K562 (cell line): ENCODE data around the gene BTAF1. TPM values are rescaled to one million over a fixed set of nuclear protein-coding genes. Genes with fewer than 3 reads are reported as not detected.
"Not testable (repeated sequence)": the region's sequence is repeated elsewhere in the genome, so short reads cannot be mapped to it uniquely, and the experiment has no call there.

ENCODE experiments used
- ATAC-seq: fragments of 200-7000 bp; cut with Tn5 transposase; 3 replicates; pipeline ENCODE4 v1.9.1; 2020; ENCODE audit warnings: moderate library complexity
- BruUV-seq: library from RNA; stranded (reverse); fragments of 400-500 nt; replicated peaks from 2 replicates; lab custom pipeline; 2021; lab: Mats Ljungman, UMichigan
- CTCF ChIA-PET: fragments of 300-600 bp; formaldehyde crosslinking; extraction: SDS; loops from one replicate; lab custom pipeline; 2021; ENCODE audit warnings: low intra/inter-chr PET ratio; lab: Yijun Ruan, JAX
- POLR2A ChIA-PET: fragments of 300-600, 350-650 bp; sonication (Branson Sonifier 250); formaldehyde crosslinking; extraction: SDS; loops from one replicate; lab custom pipeline; 2021; ENCODE audit warnings: antibody characterized with exemption, inconsistent platforms; lab: Yijun Ruan, JAX
- DNase-seq, 4 experiments: peaks; one replicate each; pipeline versions ENCODE4 v3.0.0 to v3.0.0-alpha.2; 2011 to 2018; ENCODE audit warnings: low spot score in 3 of 4, mixed read lengths in 3 of 4; ENCODE audit errors: extremely low read depth in 1 of 4
- FAIRE-seq: peaks from 2 replicates; lab custom pipeline; 2011; peaks lifted over from hg19 to GRCh38; lab: Jason Lieb, UNC
- H2AFZ ChIP-seq: 2 replicates; pipeline ENCODE4 v1.6.0; 2011; ENCODE audit warnings: low read depth, low read length, control low read depth, inconsistent platforms
- H3K27ac ChIP-seq: fragments of 200-600 bp; 3 replicates; pipeline ENCODE4 v1.8.0; 2011; ENCODE audit warnings: low read depth, mild to moderate bottlenecking, control low read depth, inconsistent platforms, low read length, moderate library complexity, mixed read lengths; ENCODE audit errors: extremely low read depth
- H3K27me3 ChIP-seq, 2 experiments: fragments of 300-600 bp in 1 of 2; 2 replicates in 1 of 2; 3 replicates in 1 of 2; pipeline versions ENCODE4 v1.6.0 to v1.8.0; 2011; ENCODE audit warnings: inconsistent platforms in 2 of 2, low read length in 2 of 2, mild to moderate bottlenecking in 1 of 2, mixed read lengths in 1 of 2, moderate library complexity in 1 of 2; ENCODE audit not compliant: control insufficient read depth in 2 of 2, insufficient read depth in 2 of 2
- H3K36me3 ChIP-seq: fragments of 300-600 bp; 3 replicates; pipeline ENCODE4 v1.8.0; 2011; ENCODE audit warnings: mild to moderate bottlenecking, low read length, inconsistent platforms; ENCODE audit not compliant: control insufficient read depth, insufficient read depth
- H3K4me1 ChIP-seq, 2 experiments: fragments of 200-600 bp in 1 of 2; replicated peaks in 1 of 2; 2 replicates in 1 of 2; 3 replicates in 1 of 2; pipeline versions ENCODE4 v1.5.1 to v1.8.0; 2011; ENCODE audit warnings: inconsistent platforms in 2 of 2, low read length in 2 of 2, mild to moderate bottlenecking in 1 of 2, mixed read lengths in 1 of 2, moderate library complexity in 1 of 2; ENCODE audit not compliant: control insufficient read depth in 2 of 2, insufficient read depth in 2 of 2
- H3K4me2 ChIP-seq: 2 replicates; pipeline ENCODE4 v1.6.1; 2011; ENCODE audit warnings: low read length, control low read depth, inconsistent platforms, mixed read lengths; ENCODE audit not compliant: insufficient read depth
- H3K4me3 ChIP-seq: fragments of 200-600 bp; sonication (generic), shearing (Covaris generic); 2 replicates; pipeline ENCODE4 v1.5.1; 2016; ENCODE audit warnings: control low read depth, inconsistent platforms
- H3K79me2 ChIP-seq: fragments of 200-600 bp; 3 replicates; pipeline ENCODE4 v1.8.0; 2011; ENCODE audit warnings: low read length, inconsistent platforms; ENCODE audit not compliant: control insufficient read depth, insufficient read depth
- H3K9ac ChIP-seq, 2 experiments: 2 replicates each; pipeline versions ENCODE4 v1.6.0 to v1.6.1; 2011; ENCODE audit warnings: low read depth in 2 of 2, low read length in 2 of 2, control low read depth in 1 of 2, inconsistent platforms in 1 of 2, mild to moderate bottlenecking in 1 of 2, mixed read lengths in 1 of 2; ENCODE audit not compliant: insufficient read depth in 1 of 2
- H3K9me1 ChIP-seq: one replicate; pipeline ENCODE4 v1.6.0; 2011; ENCODE audit warnings: inconsistent platforms, mild to moderate bottlenecking, low read length, moderate library complexity; ENCODE audit not compliant: control insufficient read depth, insufficient read depth
- H3K9me3 ChIP-seq: replicated peaks from 2 replicates; pipeline ENCODE4 v1.5.1; 2011; ENCODE audit warnings: low read depth, low read length, inconsistent platforms; ENCODE audit not compliant: control insufficient read depth, insufficient read depth
- H4K20me1 ChIP-seq: replicated peaks from 2 replicates; pipeline ENCODE4 v1.6.1; 2011; ENCODE audit warnings: low read length, inconsistent platforms, mixed read lengths; ENCODE audit not compliant: control insufficient read depth, insufficient read depth
- FOXM1 ChIP-seq, 2 experiments: fragments of 450-650 bp in 1 of 2; sonication (generic) in 1 of 2; formaldehyde crosslinking in 1 of 2; IDR thresholded peaks; 2 replicates each; pipeline versions ENCODE4 v1.6.1 to v1.9.0; 2017 to 2022; ENCODE audit warnings: low read depth in 2 of 2, mild to moderate bottlenecking in 2 of 2, missing genetic modification reagents in 1 of 2, moderate library complexity in 1 of 2
- whole genome bisulfite sequencing: fragments of 100-300 bp; shearing (Covaris generic); methylation state at CpG from one replicate; pipeline ENCODE4 v1.1.6; 2016; ENCODE audit warnings: low coverage, mixed read lengths; ENCODE audit not compliant: insufficient coverage; ENCODE audit errors: missing lambda C conversion rate; 5-methylcytosine and 5-hydroxymethylcytosine counted together
- in situ Hi-C: fragments of 300-500 bp; cut with MboI; formaldehyde crosslinking; loops from 4 replicates; pipeline ENCODE4 v1.15.0; 2018; ENCODE audit warnings: inconsistent platforms, mixed read lengths
- intact Hi-C: fragments of 100-400 bp; cut with micrococcal nuclease; formaldehyde crosslinking; loops from 2 replicates; pipeline ENCODE4 v1.14.2; 2022
- polyA plus RNA-seq, 8 experiments: library from polyadenylated mRNA; depleted of rRNA in 4 of 8; stranded (reverse) in 5 of 8; unstranded in 3 of 8; fragments of >200 nt; fragmentation: Nextera tagmentation in 2 of 8; fragmentation: Illumina TruSeq in 1 of 8; extraction: Ambion mirVana in 2 of 8; extraction: Trizol in 1 of 8; gene quantifications; 2 replicates each; pipeline versions ENCODE4 v1.2.1 to v1.2.3, GENCODE V29; 2011 to 2014; ENCODE audit warnings: inconsistent platforms in 1 of 8, missing spikeins in 1 of 8
- total RNA-seq, 7 experiments: library from RNA; depleted of rRNA in 6 of 7; stranded (reverse); fragments of >200 nt in 6 of 7; fragmentation: Illumina TruSeq in 2 of 7; extraction: Trizol in 2 of 7; gene quantifications; 2 replicates each; pipeline versions ENCODE4 v1.2.1 to v1.2.3, GENCODE V29; 2011 to 2021; ENCODE audit warnings: low replicate concordance in 1 of 7
- TF ChIP-seq, protein P1 (sequence below): fragments of 450-650 bp; formaldehyde crosslinking; IDR thresholded peaks from 2 replicates; pipeline ENCODE4 v1.4.0; 2020; ENCODE audit warnings: mild to moderate bottlenecking, mixed read lengths

The BTAF1 gene
- total and polyA plus RNA-seq, 9 of the 15 experiments (the other 6 are each of a cell fraction or from before 2014, with no cell fraction given) = 6.6 to 70.7 (median 30.5) TPM

DNA sequence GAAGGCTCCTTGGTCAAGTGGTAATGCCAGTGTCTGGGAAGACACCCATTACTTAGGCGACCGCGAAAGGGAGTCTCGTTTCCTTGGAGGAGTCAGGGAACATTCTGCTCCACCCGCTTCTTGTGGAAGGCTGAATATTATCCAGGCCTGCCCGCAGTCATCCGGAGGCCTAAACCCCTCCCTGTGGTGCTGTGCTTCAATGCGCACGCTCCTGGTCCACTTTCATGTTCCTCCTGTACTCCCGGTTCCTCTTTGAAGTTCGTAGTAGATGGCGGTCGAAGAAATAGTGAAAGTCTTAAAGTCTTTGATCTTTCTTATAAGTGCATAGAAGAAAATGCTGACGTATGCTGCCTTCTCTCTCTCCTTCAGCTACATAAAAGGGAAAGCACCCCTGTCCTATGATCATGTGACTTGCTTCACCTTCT, 29.3 kb upstream of the BTAF1 start:
- H3K4me3 ChIP-seq, DNase-seq, POLR2A ChIA-PET, H2AFZ ChIP-seq, H3K36me3 ChIP-seq, H4K20me1 ChIP-seq, CTCF ChIA-PET, H3K27ac ChIP-seq, H3K4me1 ChIP-seq, H3K9me1 ChIP-seq, intact Hi-C loops, H3K27me3 ChIP-seq, H3K9ac ChIP-seq, H3K4me2 ChIP-seq, in situ Hi-C loops, ATAC-seq, H3K79me2 ChIP-seq, BruUV-seq, FAIRE-seq, H3K9me3 ChIP-seq: not testable (repeated sequence)
- TF ChIP-seq, protein P1, sequence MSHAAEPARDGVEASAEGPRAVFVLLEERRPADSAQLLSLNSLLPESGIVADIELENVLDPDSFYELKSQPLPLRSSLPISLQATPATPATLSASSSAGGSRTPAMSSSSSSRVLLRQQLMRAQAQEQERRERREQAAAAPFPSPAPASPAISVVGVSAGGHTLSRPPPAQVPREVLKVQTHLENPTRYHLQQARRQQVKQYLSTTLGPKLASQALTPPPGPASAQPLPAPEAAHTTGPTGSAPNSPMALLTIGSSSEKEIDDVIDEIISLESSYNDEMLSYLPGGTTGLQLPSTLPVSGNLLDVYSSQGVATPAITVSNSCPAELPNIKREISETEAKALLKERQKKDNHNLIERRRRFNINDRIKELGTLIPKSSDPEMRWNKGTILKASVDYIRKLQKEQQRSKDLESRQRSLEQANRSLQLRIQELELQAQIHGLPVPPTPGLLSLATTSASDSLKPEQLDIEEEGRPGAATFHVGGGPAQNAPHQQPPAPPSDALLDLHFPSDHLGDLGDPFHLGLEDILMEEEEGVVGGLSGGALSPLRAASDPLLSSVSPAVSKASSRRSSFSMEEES = peak; percentile 41
- 77% methylated on average over 10 of the region's 14 CpGs for WGBS

DNA sequence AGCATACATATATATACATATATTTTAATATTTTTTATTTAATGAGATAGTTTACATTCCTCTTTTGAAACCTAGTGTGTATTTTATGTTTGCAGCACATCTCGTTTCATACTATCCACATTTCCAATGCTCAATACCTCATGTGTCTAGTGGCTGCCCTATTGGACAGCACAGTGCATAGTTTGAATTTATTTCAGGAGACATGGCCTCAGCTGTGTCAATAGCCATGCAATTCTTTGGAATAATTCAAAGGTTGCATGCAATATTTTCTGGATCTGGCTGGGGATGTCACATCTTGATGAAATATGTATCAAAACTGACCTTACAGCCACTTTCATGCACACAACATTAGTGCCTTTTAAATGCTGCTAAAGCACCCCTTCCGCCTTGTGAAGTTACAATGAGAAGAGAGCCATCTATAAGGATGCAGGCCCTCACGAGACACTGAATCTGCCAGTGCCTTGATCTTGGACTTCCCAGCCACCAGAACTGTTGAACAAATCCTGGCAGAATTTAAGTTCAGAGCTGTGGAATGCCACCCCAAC, 27.3 kb upstream of the BTAF1 start:
- no TSS peak for BruUV-seq
- 46% methylated on average over 3 of the region's 3 CpGs for WGBS

More for the DNA sequence above, 27.3 kb upstream of the BTAF1 start:
- no peaks in the 10 kb centered on the region for H3K79me2 ChIP-seq
- TF ChIP-seq FOXM1 (IDR thresholded peaks at IDR 0.05; ENCODE audit: low read depth) = no peak
- no peak for TF ChIP-seq FOXM1 (CRISPR knock-in tag; IDR thresholded peaks at IDR 0.05; ENCODE audit: low read depth)
- H3K4me3 ChIP-seq = no peak overlapping the region
- no peak overlapping the region for H3K27ac ChIP-seq
- no peaks in the 10 kb centered on the region for H3K9me1 ChIP-seq
- H3K27me3 ChIP-seq = no peaks in the 10 kb centered on the region
- H3K4me2 ChIP-seq = no peak overlapping the region
- H3K9me3 ChIP-seq = no peaks in the 10 kb centered on the region
- no peak overlapping the region for H3K9ac ChIP-seq
- no peak for ATAC-seq
- DNase-seq = no peak
- H3K4me1 ChIP-seq = peaks cover 0 to under 1% of the 10 kb centered on the region in 2 experiments; a peak in 2 of 5 replicates
- no peak for FAIRE-seq
- POLR2A ChIA-PET = no interaction called here
- no peak overlapping the region for H2AFZ ChIP-seq
- no peaks in the 10 kb centered on the region for H4K20me1 ChIP-seq
- intact Hi-C loops (no loop called here), in situ Hi-C loops (no loop called here)
- CTCF ChIA-PET = no interaction called here
- H3K36me3 ChIP-seq = no peaks in the 10 kb centered on the region
